HG03457 (cell line): ENCODE data around the gene DGKG.

Experiments used
- ATAC-seq: cut with Tn5 transposase; IDR thresholded peaks from one replicate; pipeline ENCODE4 v1.9.1; 2021; ENCODE audit warnings: moderate number of reproducible peaks; ENCODE audit not compliant: unreplicated experiment

The DGKG gene

GRCh38 chr3:186281176-186281575, 80.9 kb downstream of the DGKG start:
- no peak for ATAC-seq

- no peak for ATAC-seq
Observed at GRCh38 chr3:186280737-186281136, 81.3 kb downstream of the DGKG start.

- no peak for ATAC-seq
Observed at GRCh38 chr3:186277268-186277909, 84.6 kb downstream of the DGKG start.

- ATAC-seq, result no peak
Observed at GRCh38 chr3:186275436-186275835, 86.6 kb downstream of the DGKG start.

- no peak for ATAC-seq
Observed at GRCh38 chr3:186273586-186273985, 88.4 kb downstream of the DGKG start.

- no peak for ATAC-seq
Observed at GRCh38 chr3:186270701-186271100, 91.3 kb downstream of the DGKG start.

- ATAC-seq, result no peak
Observed at GRCh38 chr3:186268616-186269448, 93.2 kb downstream of the DGKG start.

GRCh38 chr3:186267758-186268157, 94.3 kb downstream of the DGKG start:
- ATAC-seq, result no peak

- no peak for ATAC-seq
Observed at GRCh38 chr3:186264608-186265400, 97.2 kb downstream of the DGKG start.

- no peak for ATAC-seq
Observed at GRCh38 chr3:186261638-186262037, 100.4 kb downstream of the DGKG start.

GRCh38 chr3:186260726-186261125, 101.3 kb downstream of the DGKG start:
- no peak for ATAC-seq

- no peak for ATAC-seq
Observed at GRCh38 chr3:186259612-186260383, 102.2 kb downstream of the DGKG start.

- ATAC-seq, result no peak
Observed at GRCh38 chr3:186258968-186259367, 103.1 kb downstream of the DGKG start.

- no peak for ATAC-seq
Observed at GRCh38 chr3:186257866-186258265, 104.2 kb downstream of the DGKG start.

- ATAC-seq, result no peak
Observed at GRCh38 chr3:186255703-186256331, 106.2 kb downstream of the DGKG start.

- peak; percentile 53 for ATAC-seq
Observed at GRCh38 chr3:186254676-186255650, 107.1 kb downstream of the DGKG start.

GRCh38 chr3:186251948-186252619, 110.0 kb downstream of the DGKG start:
- ATAC-seq, result no peak

GRCh38 chr3:186248850-186249249, 113.2 kb downstream of the DGKG start:
- ATAC-seq, result no peak
